GM12874 (cell line): ENCODE measurements around the gene TTYH3.

Experiments
- TF ChIP-seq, protein P1 (sequence below): IDR thresholded peaks from 2 replicates; pipeline ENCODE4 v1.5.1; 2011; ENCODE audit warnings: low read depth, mild to moderate bottlenecking, control low read depth, low read length, moderate library complexity; ENCODE audit not compliant: insufficient read depth

The TTYH3 gene

DNA sequence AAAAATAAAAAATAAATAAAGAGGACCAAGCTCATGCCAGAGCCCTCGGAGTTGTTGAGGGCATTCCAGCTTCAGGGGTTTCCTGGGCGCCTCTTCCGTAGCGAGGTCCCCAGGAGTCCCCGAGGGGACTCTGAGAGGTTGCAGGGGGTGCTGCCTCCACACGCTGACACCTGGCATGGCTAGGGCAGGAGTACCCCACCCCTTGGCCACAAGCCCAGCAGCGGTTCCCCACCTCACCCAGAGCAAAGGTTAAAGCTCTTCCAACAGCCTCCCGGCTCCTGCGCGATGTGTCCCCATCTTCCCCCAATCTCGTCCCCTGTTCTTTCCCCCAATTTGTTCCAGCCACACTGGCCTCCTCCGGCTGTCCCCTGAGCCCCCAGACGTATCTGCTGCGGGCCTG, 60.8 kb downstream of the TTYH3 start:
- TF ChIP-seq, protein P1, sequence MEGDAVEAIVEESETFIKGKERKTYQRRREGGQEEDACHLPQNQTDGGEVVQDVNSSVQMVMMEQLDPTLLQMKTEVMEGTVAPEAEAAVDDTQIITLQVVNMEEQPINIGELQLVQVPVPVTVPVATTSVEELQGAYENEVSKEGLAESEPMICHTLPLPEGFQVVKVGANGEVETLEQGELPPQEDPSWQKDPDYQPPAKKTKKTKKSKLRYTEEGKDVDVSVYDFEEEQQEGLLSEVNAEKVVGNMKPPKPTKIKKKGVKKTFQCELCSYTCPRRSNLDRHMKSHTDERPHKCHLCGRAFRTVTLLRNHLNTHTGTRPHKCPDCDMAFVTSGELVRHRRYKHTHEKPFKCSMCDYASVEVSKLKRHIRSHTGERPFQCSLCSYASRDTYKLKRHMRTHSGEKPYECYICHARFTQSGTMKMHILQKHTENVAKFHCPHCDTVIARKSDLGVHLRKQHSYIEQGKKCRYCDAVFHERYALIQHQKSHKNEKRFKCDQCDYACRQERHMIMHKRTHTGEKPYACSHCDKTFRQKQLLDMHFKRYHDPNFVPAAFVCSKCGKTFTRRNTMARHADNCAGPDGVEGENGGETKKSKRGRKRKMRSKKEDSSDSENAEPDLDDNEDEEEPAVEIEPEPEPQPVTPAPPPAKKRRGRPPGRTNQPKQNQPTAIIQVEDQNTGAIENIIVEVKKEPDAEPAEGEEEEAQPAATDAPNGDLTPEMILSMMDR, result no peak

DNA sequence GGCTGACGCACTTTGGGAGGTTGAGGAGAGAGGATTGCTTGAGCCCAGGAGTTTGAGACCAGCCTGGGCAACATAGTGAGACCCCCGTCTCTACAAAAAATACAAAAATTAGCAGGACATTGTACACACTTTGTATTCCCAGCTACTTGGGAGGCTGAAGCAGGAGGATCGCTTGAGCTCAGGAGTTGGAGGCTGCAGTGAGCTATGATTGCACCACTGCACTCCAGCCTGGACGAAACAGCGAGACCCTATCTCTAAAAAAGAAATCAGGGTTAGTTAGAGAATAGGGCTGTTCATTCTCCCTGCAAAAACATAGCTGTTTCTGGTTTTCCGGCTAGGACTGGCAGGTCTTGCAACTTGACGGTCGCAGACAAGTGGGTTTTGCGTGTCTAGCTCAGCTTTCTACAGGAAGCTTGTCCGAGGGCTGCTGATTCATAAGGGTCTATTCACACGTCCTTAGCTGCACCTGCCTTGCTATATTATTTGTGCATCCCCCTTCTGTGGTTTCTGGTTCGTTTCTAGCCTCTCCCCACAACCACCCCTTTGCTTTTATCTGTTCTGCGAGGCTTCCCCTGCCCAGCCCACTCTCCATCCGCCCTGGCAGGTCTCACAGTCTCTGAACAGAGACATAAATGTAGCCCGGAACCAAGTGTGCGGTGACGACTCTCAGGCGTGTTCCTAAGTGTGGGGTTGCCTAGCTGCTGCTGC, 66.9 kb downstream of the TTYH3 start:
- TF ChIP-seq, protein P1, result no peak

DNA sequence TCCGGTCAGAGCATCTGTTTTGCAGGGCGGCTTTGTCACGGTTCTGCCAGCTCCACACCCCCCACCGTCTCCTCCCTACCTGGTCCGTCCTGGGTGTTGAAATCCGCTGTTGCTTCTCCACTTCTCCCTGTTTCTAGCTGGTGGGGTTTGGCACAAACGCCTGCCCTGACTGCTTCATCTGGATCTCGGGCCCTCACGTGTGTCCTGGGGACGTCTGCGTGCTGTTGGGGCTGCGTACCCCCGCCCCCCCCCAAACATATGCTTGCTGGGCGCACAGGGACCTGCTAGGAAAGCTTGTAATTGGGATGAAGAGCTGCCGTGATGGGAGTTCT, 67.5 kb downstream of the TTYH3 start:
- TF ChIP-seq, protein P1, result no peak

DNA sequence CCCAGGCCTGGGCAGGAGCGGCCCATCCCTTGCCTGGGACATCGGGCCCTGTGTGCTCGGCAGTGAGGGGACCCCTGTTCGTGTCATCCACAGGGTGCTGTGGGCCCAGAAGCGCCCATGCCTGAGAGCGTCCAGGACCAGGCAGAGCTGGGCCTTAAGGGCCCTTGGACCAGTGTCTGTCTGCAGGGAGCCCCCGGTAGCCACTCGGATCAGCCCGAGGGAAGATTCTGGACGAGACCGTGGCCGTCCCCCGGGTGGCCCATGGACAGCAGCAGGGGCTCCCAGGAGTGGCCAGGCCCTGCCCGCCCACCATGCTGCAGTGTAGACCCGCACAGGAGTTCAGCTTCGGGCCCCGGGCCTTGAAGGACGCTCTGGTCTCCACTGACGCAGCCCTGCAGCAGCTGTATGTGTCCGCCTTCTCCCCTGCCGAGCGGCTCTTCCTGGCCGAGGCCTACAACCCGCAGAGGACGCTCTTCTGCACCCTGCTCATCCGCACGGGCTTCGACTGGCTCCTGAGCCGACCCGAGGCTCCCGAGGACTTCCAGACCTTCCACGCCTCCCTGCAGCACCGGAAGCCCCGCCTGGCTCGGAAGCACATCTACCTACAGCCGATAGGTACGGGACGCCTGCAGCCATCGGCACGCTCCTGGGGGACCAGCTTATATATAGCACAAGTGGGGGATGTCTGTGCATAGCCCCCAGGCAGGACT, 68.5 kb downstream of the TTYH3 start:
- TF ChIP-seq, protein P1, result no peak

DNA sequence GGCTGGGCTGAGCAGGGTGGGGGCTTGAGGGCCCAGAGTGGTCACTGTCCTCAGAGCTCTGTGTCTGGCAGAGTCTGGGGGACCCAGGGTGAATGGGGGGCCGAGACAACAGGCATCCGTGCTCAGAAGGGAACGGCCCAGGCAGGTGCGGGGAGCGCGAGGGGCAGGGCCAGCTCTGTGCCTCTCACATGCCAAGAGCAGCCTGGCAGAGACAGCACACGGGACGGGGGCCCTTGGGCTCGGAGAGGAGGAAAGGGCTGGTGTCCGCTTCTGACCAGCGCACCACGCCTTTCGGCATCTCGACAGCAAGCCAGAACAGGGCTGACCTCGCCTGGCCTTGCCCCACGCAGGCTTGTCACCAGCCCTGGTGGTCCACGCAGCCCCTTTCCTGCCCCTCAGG, 69.6 kb downstream of the TTYH3 start:
- TF ChIP-seq, protein P1, result no peak

DNA sequence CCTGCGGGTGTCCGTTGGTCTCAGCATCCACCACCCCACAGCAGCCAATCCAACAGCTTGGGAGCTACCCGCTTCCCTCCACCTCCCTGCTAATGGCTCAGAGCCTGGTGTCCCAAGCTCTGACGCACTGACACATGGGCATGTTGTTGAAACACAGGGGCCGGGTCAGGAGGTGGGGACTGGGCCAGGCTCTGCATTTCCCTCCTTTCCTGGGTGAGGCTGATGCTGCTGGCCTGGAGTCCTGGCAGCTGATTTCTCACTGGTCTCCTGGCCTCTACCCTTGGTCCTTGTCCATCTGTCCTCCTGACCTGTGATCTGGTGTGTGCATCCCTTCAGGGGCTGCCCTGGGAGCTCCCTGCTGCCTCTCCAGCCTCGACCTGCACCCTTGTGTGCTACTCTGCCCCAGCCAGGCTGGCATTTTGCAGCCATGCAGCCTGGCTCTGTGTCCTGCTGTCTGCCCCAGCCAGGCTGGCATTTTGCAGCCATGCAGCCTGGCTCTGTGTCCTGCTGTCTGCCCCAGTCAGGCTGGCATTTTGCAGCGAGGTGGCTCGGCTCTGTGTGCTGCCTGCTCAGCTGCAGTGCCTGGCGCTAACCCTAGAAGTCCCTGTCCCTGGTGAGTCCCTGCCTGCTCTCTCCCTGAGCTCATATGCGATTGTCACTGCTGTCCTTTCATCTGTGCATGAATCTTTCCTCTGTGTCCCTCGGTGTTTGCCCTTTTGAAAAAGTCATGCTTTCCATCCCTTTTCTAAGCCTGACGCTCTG, 70.2 kb downstream of the TTYH3 start:
- TF ChIP-seq, protein P1, result no peak

DNA sequence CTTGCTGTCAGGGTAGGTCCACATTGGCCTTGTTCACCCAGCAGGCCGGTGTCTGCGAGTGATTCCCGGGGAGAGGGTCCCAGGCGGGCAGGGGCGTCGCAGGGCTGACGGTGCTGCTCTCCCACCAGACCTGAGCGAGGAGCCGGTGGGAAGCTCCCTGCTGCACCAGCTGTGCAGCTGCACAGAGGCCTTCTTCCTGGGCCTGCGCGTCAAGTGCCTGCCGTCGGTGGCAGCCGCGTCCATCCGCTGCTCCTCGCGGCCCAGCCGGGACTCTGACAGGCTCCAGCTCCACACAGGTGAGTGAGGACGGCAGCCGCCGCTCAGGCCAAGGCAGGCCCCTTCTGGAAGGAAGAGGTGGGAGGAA, 70.8 kb downstream of the TTYH3 start:
- TF ChIP-seq, protein P1, result no peak
